GM19324 (cell line): Measurements from ENCODE around the gene RCAN2.

Experiments used
- ATAC-seq: cut with Tn5 transposase; IDR thresholded peaks from one replicate; pipeline ENCODE4 v1.9.1; 2021; ENCODE audit warnings: mild to moderate bottlenecking, moderate library complexity; ENCODE audit not compliant: unreplicated experiment, low FRiP score

Gene RCAN2

GRCh38 chr6:46269447-46270229 is 221.6 kb downstream of the RCAN2 start:
- no peak for ATAC-seq

GRCh38 chr6:46267515-46267914 is 223.7 kb downstream of the RCAN2 start:
- ATAC-seq: no peak

GRCh38 chr6:46265373-46265772 is 225.9 kb downstream of the RCAN2 start:
- no peak for ATAC-seq

- ATAC-seq: no peak
Measured at GRCh38 chr6:46263707-46264086, 227.6 kb downstream of the RCAN2 start.

- ATAC-seq: no peak
Measured at GRCh38 chr6:46262928-46263706, 228.1 kb downstream of the RCAN2 start.

- ATAC-seq: no peak
Measured at GRCh38 chr6:46258249-46258648, 233.0 kb downstream of the RCAN2 start.

GRCh38 chr6:46255528-46255927 is 235.7 kb downstream of the RCAN2 start:
- ATAC-seq: no peak

- no peak for ATAC-seq
Measured at GRCh38 chr6:46254946-46255345, 236.3 kb downstream of the RCAN2 start.

GRCh38 chr6:46254331-46254730 is 236.9 kb downstream of the RCAN2 start:
- ATAC-seq: no peak

- no peak for ATAC-seq
Measured at GRCh38 chr6:46251583-46252339, 239.5 kb downstream of the RCAN2 start.

- no peak for ATAC-seq
Measured at GRCh38 chr6:46248143-46248542, 243.1 kb downstream of the RCAN2 start.

GRCh38 chr6:46246727-46247126 is 244.5 kb downstream of the RCAN2 start:
- ATAC-seq: no peak

- no peak for ATAC-seq
Measured at GRCh38 chr6:46246081-46246480, 245.2 kb downstream of the RCAN2 start.

GRCh38 chr6:46244670-46245069 is 246.6 kb downstream of the RCAN2 start:
- ATAC-seq: no peak

GRCh38 chr6:46243754-46244153 is 247.5 kb downstream of the RCAN2 start:
- ATAC-seq: no peak

- ATAC-seq: no peak
Measured at GRCh38 chr6:46242921-46243320, 248.3 kb downstream of the RCAN2 start.

GRCh38 chr6:46240866-46241565 is 250.2 kb downstream of the RCAN2 start:
- ATAC-seq: no peak

GRCh38 chr6:46236752-46237151 is 254.5 kb downstream of the RCAN2 start:
- ATAC-seq: no peak

GRCh38 chr6:46235242-46235641 is 256.0 kb downstream of the RCAN2 start:
- no peak for ATAC-seq

- ATAC-seq: no peak
Measured at GRCh38 chr6:46234700-46235099, 256.5 kb downstream of the RCAN2 start.

- no peak for ATAC-seq
Measured at GRCh38 chr6:46234156-46234556, 257.1 kb downstream of the RCAN2 start.
